ENCODE data around the gene GRIN2A. TPM values are rescaled to one million over a fixed set of nuclear protein-coding genes. Genes with fewer than 3 reads are reported as not detected.
A peak's percentile ranks its signal among the peaks of the same experiment; 100 is the strongest.

GRIN2A gene
- total RNA-seq, 1 donor from 2014 or later, result not detected

DNA sequence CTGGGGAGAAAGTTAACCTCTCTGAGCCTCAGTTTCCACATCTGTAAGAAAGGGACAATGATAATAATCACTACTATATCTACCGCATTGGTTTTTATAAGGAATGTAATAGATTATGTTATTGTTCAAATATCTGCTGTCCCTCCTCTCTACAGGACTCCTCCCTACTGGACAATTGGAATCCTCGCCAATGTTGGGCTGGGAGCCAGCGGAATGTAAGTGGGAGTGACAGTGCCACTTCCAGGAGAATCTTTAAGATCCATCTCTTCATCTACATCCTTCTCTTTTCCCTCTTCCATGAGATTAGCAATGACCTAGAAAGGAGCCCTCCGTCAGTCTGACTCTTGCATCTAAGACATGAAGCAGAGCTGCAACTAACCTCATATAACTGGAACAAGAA, 95.1 kb downstream of the GRIN2A start:
- DNase-seq (ENCODE audit: low read depth in 2 of 2), result no peak

DNA sequence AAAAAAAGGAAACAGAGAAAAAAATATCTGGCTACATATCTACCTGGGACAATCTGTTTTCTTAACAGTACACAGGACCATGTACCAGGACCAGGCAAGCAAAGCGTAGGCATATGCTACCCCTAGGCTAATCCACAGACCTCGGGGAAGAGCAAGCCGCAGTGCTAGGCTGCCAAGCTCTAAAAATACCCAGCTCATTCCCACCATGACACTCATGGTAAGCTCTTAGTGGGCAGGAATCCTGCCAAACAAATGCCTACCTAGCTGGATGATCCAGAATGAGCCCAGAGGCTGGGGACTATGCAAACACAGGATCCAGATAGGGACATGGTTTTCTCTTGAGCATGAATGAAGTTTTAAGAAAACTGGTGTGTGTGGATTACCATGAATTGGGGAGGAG, 95.6 kb downstream of the GRIN2A start:
- no peak for DNase-seq (ENCODE audit: low read depth in 2 of 2)

DNA sequence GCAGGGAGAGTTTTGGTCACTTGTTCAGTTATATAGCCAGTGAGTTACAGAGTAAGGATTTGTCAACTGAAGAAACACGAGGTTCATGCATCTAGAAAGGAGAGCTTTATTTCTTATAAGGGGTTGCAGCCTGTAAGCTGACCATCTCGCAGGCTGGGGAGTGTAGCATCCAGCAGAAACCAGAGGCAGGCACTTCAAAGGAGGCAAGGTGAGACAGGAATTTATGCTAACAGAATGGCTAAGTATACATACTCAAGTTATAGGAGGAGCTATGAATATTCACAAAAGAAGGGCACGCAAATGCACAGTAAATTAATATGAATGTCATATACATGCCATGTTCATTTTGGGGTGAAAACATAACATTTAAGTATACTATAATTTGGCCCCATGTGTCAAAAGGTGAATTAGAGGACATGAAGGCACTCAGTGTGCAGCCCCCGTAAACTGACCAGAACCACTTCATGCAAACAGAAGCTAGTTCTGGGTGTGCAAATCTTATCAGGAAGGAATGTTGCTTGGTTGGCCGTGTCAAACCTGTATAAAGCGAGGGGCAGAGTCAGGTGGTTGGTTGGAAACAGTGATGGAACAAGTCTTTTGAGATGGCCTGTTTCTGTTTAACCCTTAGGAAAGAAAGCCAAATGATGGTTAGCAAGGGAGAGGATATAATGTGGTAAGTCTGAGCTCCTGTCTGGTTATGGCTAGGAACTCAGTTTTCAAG, 97.0 kb downstream of the GRIN2A start:
- DNase-seq (ENCODE audit: low read depth in 2 of 2), result no peak

DNA sequence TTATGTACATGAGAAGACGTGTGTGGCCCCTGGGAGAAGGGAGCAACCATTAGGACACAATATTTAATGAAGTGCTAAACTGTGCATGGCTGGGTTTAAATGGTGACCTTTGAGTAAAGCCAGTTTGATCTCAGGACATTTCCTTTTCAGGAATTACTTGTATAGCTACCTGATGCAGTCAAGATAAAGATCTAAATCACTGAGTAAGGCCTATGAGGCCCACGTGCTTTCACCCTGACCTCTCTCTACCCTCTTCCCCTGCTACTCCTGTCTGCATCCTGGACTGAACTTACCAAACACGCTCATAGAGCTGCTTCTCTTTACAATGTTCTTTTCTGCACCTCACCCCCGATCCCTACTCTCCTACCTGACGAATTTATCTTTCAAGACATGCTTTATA, 98.9 kb downstream of the GRIN2A start:
- DNase-seq (ENCODE audit: low read depth in 2 of 2), result no peak

DNA sequence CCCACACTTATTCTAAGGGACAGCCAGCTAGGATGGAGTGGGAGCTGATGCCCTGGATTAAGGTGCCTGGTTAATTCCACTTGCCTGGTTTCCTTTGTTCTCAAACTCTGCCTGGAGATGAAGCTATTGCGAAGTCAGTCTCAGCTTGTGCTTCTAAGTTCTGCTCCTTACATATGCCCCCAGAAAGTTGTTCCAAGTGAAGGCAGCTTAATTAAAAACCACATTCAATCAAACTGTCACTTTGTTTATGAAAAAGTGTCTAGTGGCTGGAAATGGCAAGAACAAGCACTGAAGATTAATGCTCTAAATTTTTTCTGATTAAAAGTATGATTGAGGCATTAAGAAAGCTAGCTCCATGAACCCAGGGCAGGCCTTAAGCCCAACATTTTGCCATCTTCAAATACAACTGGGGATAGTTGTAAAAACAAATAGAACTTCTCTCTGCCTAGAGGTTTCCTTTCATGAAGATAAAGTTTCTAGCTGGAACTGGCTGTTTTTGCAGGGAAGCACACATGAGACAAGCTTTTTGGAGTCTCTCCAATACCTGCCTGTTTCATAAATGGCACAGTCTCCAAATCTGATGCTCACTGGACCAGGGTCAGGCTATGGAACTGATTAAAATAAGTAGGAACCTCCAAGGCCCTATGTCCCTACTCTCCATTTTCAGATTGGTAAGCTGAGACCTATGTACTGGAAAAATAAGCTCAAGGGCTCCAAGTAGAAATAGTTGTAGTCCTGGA, 100.9 kb downstream of the GRIN2A start:
- DNase-seq (ENCODE audit: low read depth in 2 of 2), result no peak

DNA sequence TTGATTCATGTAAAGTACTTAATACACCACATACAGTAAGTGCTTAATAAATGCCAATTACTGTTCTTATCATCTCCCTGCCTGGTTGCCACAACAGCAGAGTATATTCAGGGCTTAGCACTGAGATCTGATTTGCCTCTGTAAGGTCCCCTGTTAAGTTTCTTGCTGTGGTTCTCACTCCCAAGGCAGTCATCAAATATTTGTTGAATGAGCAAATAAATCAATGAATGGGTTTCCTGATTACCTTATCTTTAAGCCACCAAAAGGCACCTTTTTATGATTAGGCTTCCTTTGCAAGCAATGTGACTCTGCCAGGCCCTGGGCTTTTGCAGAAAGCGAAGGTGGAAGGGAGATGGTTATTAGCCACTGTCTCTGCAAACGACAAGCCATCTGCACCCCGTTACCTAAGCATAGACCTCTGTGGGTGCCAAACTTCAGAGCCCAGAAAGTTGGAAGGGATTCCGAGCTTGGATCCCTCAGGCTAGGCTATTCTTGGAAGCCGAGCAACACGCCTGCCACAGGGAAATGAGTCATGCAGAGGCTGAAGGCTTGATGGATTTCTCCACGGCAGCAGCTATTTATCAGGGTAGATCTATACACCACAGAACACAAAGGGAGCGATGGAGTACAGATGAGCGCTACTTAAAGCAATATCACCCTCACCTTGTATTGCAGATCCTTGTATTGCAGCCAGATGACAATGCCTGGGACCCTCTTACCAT, 102.0 kb downstream of the GRIN2A start:
- peak in 1 of 2 donors; percentile 3 for DNase-seq (ENCODE audit: low read depth in 2 of 2)

DNA sequence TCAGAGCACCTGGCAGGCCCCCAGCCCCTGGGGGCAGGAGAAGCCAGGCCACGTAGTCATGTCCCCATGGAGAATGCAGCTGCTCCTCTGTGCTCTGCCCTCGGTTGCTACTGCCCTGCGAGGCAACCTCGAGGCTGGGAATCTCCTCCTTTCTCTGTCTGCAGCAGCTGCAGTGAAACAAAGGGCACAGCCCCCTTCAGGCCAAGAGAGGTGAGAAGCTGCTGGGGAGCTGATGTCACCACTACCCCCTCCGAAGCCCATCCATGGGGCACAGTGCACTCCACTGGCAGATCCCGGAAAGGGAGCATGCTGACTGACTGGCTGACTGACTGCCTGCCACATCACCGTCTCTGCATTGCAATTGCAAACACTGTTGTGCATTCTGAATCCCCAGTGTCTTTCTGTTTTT, 103.7 kb downstream of the GRIN2A start:
- no peak for DNase-seq (ENCODE audit: low read depth in 2 of 2)

DNA sequence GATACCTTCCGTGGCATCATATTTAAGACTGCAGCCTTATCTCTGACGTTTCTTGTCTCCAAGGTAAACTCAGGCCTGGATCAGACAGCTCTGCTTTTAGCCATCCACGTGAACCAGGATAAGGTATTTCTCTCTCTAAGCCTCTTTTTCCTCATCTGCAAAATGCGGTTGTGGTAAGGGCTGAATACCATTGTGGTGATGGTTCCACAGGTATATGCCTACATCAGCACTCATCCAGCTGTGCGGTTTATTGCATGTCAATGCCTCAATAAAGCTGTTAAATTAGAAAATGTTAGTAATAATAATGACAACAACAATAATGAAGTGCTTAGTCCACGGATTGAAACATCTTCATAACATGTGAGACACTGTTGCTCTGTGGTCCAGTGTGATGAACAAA, 104.4 kb downstream of the GRIN2A start:
- no peak for DNase-seq (ENCODE audit: low read depth in 2 of 2)

DNA sequence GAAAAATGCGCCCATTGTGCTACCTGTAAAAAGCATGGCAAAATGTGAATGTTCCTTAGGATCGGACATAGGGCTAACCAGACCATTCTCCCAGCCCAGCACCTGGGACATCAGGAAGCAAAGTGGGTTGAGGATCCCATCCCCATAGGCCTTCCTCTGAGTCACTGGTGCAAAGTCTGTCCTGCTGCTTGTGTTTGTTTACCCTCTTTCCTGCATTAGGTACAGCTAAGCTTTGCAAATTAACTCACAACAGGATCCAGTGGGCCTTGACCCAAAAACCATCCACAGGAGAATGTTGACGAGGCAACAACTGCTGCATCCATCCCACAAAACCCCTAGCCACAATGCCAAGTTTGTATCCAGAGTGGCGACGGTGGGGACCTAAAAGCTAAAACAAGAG, 106.2 kb downstream of the GRIN2A start:
- DNase-seq (ENCODE audit: low read depth in 2 of 2), result no peak

DNA sequence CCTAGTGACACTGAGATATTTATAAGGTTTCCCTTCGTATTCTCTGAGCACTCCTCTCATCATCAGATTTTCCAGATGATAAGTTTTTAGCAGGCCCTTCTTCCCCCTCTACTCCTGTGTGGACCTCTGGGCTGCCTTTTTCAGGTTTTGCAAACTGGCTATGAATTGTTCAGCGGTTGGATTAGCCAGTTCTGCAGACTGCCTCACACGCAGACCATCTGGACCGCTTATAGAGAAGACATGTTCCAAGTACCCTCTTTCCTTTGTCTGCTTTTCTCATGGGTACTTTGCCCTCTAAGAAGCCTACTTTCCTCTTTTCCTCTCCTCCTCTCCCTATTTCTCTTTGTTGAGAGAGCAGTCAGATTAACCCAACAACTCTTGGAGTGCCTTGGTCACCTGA, 111.6 kb downstream of the GRIN2A start:
- DNase-seq (ENCODE audit: low read depth in 2 of 2), result no peak

DNA sequence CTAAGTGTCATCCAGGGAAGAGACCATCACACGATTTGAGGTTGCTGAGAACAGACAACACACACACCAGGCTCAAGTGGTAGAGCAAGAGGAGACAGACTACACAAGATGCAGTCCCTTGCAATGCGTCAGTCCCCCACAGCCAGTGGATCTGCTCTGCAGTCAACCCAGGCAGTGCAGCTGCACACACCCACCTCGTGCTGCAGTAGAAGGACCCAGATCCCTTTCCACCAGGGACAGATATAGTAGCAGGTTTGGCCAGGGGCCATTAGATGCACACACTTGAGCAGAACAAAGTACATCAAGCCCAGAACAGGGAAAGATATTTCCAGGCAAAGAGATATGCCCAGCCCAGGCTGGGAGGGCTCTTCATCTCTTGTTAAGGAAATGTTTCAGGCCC, 112.9 kb downstream of the GRIN2A start:
- DNase-seq (ENCODE audit: low read depth in 2 of 2), result no peak

DNA sequence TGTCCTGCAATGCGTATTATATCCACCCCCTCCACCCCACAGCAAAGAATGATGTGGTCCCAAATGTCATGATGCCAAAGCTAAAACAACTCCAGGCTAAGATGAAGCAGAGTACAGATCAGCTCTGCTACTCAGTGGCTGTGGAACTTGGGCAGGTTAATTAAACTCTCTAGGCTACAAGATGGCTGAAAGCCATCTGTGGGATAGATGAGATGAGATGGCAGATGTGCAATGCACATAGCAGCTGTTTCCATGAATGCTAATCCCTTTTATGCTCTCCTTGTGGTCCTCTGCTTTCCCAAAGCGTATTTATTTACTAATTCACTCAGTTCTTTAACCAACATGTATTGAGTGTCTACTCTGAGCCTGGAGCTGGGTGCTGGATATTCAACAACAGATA, 114.4 kb downstream of the GRIN2A start:
- DNase-seq (ENCODE audit: low read depth in 2 of 2), result no peak

DNA sequence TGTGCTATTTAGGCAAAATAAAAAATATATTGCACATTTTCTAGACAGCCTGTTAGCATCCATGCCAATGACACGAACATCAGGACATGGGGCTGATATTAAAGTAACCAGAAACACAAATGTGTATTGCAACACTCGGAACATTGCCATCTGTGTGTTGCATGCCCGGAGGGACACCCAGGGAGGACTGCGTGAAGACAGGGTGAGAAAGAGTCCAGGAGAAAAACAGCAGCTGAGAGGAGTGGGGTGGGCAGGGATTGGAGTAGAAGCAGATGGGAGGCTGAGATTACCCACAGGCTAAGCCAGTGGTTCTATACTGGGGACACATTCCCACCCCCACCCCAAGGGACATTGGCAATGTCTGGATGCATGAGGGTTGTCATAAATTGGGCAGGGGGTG, 114.8 kb downstream of the GRIN2A start:
- DNase-seq (ENCODE audit: low read depth in 2 of 2), result no peak

DNA sequence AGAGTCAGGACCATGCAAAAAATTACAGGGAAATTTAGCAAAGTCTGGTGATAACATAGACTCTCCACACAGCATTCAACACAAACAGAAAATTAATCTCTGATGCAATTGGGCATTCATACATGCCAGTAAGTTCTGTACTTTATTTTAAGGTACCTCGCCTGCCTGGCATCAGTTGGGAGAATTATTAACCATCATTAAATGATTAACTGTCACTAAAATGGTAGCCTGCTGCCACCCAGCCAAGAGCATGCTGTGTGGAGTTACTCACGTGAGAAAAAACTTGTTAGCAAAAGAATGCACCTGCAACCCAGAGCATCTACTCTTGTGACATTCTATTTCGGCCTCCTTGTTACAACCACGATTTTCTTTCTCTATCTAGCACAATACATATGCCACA, 117.2 kb downstream of the GRIN2A start:
- no peak for DNase-seq (ENCODE audit: low read depth in 2 of 2)

DNA sequence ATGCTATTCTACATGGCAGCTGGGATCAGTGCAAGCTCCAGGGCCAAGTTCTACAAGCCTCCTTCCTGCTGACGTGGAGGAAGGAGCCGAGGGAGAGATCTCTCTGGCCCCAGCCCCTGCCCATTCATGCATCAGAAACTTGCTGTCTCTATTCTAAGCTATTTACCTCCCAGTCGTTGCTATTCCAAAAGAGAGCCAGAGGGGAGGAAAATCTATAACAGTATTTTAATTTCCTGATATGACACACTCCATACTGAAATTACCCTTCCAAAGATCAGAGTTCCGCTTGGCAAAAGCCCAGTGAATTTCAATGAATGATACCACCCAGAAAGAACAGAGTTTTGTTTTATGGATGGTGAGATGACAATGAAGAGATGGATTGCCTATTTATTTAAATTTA, 133.4 kb downstream of the GRIN2A start:
- no peak for DNase-seq (ENCODE audit: low read depth in 2 of 2)

DNA sequence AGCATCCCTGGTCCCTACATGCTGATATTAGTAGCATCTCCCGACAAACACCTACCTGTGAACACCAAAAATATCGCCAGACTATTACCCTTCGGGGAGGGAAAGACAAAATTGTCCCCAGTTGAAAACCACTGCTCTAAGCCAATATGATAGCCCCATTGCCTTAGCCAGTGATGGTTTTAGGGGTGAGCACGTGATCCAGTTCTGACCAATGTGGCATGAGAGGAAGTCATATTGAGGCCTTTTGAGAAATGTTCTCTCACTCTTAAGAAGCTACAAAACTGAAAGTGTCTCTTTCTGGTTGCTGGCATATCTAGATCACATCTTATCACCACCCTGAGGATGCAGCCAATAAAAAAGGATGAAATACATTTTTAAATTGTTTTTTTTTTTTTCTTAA, 136.3 kb downstream of the GRIN2A start:
- DNase-seq (ENCODE audit: low read depth in 2 of 2), result no peak

DNA sequence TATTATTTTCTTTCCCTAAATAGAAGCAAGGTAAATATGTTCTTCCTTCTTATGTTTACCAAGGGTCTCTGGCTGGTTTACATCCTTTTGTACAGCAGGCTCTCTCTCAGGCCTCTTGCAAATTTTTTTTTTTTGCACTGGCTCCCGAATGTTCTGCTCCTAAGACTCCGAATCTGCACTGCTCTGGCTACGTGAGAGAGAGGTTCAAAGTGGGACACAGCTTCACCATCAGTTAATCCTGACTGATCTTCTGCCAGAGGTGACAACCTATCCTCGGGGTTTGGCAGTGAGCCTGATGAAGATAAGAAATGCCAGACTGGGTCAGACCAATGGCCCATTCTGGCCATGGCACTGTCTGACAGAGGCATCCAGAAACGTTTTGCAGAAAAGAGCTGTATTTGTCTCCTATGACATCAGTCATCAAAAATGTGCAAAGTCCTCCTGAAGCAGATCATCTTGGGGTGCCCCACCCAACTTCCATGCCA, 136.9 kb downstream of the GRIN2A start:
- no peak for DNase-seq (ENCODE audit: low read depth in 2 of 2)

DNA sequence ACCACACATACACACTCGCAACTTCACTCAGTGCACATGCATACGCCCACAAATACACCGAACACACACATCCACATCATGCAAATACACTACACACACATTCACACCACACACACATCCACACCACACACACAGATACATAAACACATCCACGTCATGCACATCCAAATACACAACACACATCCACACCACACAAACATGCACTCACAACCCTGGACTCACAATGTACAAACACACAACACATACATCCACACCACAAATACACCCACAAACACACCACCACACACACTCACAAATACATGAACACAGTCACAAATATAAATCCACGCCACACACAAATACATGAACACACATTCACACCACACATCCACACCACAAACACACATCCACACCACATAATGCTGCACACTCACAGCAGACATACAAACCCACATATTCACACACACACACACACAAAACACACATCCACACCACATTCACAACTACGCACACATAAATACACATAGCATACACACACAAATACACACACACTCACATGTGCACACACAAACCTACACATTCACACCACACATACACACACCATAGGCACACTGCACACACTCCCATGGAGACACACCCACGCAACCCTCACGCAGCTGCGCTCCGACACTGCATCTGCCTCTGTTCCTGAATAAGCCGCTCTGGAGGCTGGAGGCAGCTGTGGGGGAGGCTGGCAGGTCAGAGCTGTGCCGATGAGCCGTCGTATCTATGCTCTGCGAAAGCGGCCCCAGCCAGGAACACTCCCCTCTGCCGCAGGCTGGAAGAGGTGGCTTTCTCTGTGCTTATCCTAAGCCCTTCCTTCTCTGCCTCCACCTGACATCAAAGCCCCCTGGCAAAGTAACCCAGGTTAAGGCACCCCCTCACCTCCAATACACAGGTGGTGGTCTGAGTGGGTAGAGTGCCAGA, 141.8 kb downstream of the GRIN2A start:
- no peak for DNase-seq (ENCODE audit: low read depth in 2 of 2)

DNA sequence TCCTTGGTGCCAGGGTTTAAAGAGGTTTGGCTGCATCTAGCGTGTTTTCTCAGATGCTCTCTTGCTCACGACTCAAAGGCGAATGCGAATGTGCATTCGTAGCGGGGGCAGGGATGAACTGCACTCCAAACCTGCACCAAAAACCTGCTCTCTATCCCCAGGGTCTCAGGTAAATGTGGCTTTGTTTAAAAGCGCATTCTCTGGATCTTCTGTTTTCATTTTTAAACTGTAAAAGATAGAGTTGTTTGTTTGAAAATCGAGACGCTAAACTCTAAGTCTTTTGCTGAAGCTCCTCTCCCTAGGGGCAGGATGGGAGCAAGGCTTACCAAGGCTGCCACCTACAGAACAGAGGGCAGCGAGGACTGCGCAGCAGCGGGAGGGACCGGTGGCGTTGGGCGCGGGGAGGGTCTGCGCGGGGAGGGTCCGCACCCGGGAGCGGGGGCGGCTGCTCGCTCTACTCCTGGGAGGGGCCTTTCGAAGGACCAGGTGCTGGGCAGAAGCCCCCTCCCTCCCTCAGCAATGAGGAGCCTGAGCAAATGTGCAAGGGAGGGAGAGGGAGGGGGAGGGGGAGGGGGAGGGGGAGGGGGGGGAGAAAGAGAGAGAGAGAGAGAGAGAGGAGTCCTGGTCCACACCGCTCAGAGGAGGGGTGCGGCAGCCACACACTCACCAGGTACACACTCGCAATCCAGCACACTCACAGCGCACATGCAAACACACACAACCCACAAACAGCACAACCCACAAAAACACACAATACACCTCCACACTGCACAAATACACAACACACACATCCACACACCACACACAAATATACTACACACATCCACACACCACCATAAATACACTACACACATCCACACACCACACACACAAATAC, 142.8 kb downstream of the GRIN2A start:
- DNase-seq (ENCODE audit: low read depth in 2 of 2), result no peak

DNA sequence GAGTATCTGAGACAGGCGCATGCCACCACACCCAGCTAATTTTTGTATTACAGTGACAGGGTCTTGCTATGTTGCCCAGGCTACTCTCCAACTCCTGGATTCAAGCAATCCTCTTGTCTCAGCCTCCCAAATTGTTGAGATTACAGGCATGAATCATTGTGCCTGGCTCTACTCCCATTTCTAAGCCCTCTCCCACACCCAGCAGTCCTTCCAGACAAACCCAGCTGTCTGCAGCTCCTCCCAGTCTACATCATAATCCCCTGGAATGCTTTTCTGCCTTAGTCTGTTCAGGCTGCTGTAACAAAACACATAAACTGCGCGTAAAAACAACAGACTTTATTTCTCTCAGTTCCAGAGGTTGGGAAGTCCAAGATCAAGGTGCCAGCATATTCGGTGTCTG, 144.5 kb downstream of the GRIN2A start:
- no peak for DNase-seq (ENCODE audit: low read depth in 2 of 2)
